ENCODE data around the gene CNPY2. TPM values are rescaled to one million over a fixed set of nuclear protein-coding genes. Genes with fewer than 3 reads are reported as not detected.
"Not testable (repeated sequence)": the region's sequence is repeated elsewhere in the genome, so short reads cannot be mapped to it uniquely, and the experiment has no call there.

CNPY2 gene
- total RNA-seq, 2 experiments from 2014 or later, result 81.0 to 81.7 TPM

- H3K4me3 Mint-ChIP-seq, result peak within 1 kb of the TSS; percentile 79
- no peaks in the 10 kb centered on the region for H3K9me3 Mint-ChIP-seq
- no peak for TF ChIP-seq CTCF (IDR thresholded peaks at IDR 0.05)
- intact Hi-C loops (cut with micrococcal nuclease), result loop anchor here (2.0 kb wide), 1 partner anchor 20 kb away; no protein-coding TSS in a partner anchor
- peaks cover 21% of the 10 kb centered on the region for H3K36me3 Mint-ChIP-seq (ENCODE audit: low read depth)
- POLR2A ChIA-PET, result interaction anchor here (0.5 to 5.6 kb wide), 16 partner anchors 11 to 740 kb away, joined by 3 to 49 read pairs (median 4); partner anchors contain the start of genes BAZ2A, CNPY2, NEMP1 and RAB5B
- CTCF ChIA-PET, result interaction anchor here (0.8 to 2.1 kb wide), 9 partner anchors 11 to 149 kb away, joined by 3 to 12 read pairs (median 5); partner anchors contain the start of genes CNPY2, SMARCC2 and STAT2
- peaks cover 41% of the 10 kb centered on the region for H3K4me1 Mint-ChIP-seq (ENCODE audit: low read depth)
- H3K27me3 Mint-ChIP-seq, result no peaks in the 10 kb centered on the region
- DNase-seq (peak; percentile 96), ATAC-seq (peak; percentile 81)
- H3K27ac Mint-ChIP-seq, result peak within 1 kb of the TSS; percentile 98
These were observed 22.7 kb upstream of the CNPY2 start, which contains the start of gene IL23A for GRCh38 chr12:56338308-56339157. IL23A (plus strand) TSS chr12:56338884; CDS start chr12:56339045, 161 bp downstream.

- peak; percentile 46 for DNase-seq
- intact Hi-C loops (cut with micrococcal nuclease), result loop anchor here (2.0 kb wide), 1 partner anchor 21 kb away; no protein-coding TSS in a partner anchor
- no peaks in the 10 kb centered on the region for H3K9me3 Mint-ChIP-seq
- H3K4me3 Mint-ChIP-seq, result peak overlapping the region; percentile 79
- peaks cover 18% of the 10 kb centered on the region for H3K36me3 Mint-ChIP-seq (ENCODE audit: low read depth)
- H3K4me1 Mint-ChIP-seq (ENCODE audit: low read depth), result peaks cover 44% of the 10 kb centered on the region
- no peak for ATAC-seq
- no peaks in the 10 kb centered on the region for H3K27me3 Mint-ChIP-seq
- CTCF ChIA-PET, result interaction anchor here (0.8 to 2.1 kb wide), 9 partner anchors 9 to 148 kb away, joined by 3 to 12 read pairs (median 4); partner anchors contain the start of genes CNPY2, SMARCC2 and STAT2
- no peak for TF ChIP-seq CTCF (IDR thresholded peaks at IDR 0.05)
- POLR2A ChIA-PET, result interaction anchor here (0.6 to 5.6 kb wide), 9 partner anchors 12 to 741 kb away, joined by 3 to 49 read pairs (median 4); partner anchors contain the start of genes CNPY2, NEMP1 and STAT2
- H3K27ac Mint-ChIP-seq, result peak overlapping the region; percentile 98
These were observed 22.0 kb upstream of the CNPY2 start for GRCh38 chr12:56337753-56338251.

- no peak for TF ChIP-seq CTCF (IDR thresholded peaks at IDR 0.05)
- Mint-ChIP-seq H3K27ac (peak overlapping the region; percentile 66), H3K4me3 (no peak overlapping the region), H3K9me3 (no peaks in the 10 kb centered on the region), H3K4me1 (ENCODE audit: low read depth) (peaks cover 51% of the 10 kb centered on the region), H3K36me3 (ENCODE audit: low read depth) (peaks cover 20% of the 10 kb centered on the region), H3K27me3 (no peaks in the 10 kb centered on the region)
- ChIA-PET CTCF (interaction anchor here (0.8 to 3.3 kb wide), 4 partner anchors 10 to 128 kb away, joined by 4 to 13 read pairs (median 6); partner anchors contain the start of gene STAT2), POLR2A (interaction anchor here (0.5 to 5.6 kb wide), 7 partner anchors 13 to 131 kb away, joined by 3 to 42 read pairs (median 3); partner anchors contain the start of genes SPRYD4 and STAT2)
- ATAC-seq, result no peak
- intact Hi-C loops (cut with micrococcal nuclease), result no loop called here
- DNase-seq, result no peak
These were observed 20.8 kb upstream of the CNPY2 start for GRCh38 chr12:56336361-56337167.

GRCh38 chr12:56335527-56335926, 19.7 kb upstream of the CNPY2 start:
- Mint-ChIP-seq H3K36me3 (ENCODE audit: low read depth) (peaks cover 23% of the 10 kb centered on the region), H3K4me1 (ENCODE audit: low read depth) (peaks cover 55% of the 10 kb centered on the region), H3K27ac (peak overlapping the region; percentile 18)
- H3K9me3 Mint-ChIP-seq; H3K4me3 Mint-ChIP-seq; H3K27me3 Mint-ChIP-seq; ATAC-seq; intact Hi-C loops (cut with micrococcal nuclease); DNase-seq: not testable (repeated sequence)
- CTCF ChIA-PET, result interaction anchor here (1.5 to 3.3 kb wide), 2 partner anchors 24 to 128 kb away, joined by 4 to 13 read pairs; partner anchors contain the start of gene STAT2
- POLR2A ChIA-PET, result interaction anchor here (1.0 to 3.8 kb wide), 6 partner anchors 15 to 37 kb away, joined by 3 to 28 read pairs (median 4); partner anchors contain the start of genes CNPY2 and STAT2
